Pancreas (tissue), 10 donors: ENCODE results near the gene VENTX. TPM values are rescaled to one million over a fixed set of nuclear protein-coding genes. Genes with fewer than 3 reads are reported as not detected.
A peak's percentile ranks its signal among the peaks of the same experiment; 100 is the strongest.

ENCODE experiments used
- ATAC-seq, 4 donors: fragments of 200-7000 bp; cut with Tn5 transposase; one replicate each; pipeline versions ENCODE4 v1.8.0 to v1.9.1; 2020; ENCODE audit warnings: mild to moderate bottlenecking in 4 of 4, moderate library complexity in 4 of 4
- DNase-seq, 6 donors: peaks; one replicate each; pipeline ENCODE4 v3.0.0-alpha.2; 2020
- FAIRE-seq: peaks from 2 replicates; lab custom pipeline; 2012; peaks lifted over from hg19 to GRCh38; lab: Jason Lieb, UNC
- H3K27ac ChIP-seq, 4 donors: fragments of 200-600 bp; sonication (generic); 1 replicate in 3 of 4; 2 replicates in 1 of 4; pipeline versions ENCODE4 v1.5.0 to v1.8.0; 2020
- H3K27me3 ChIP-seq, 4 donors: fragments of 200-600 bp; one replicate each; pipeline ENCODE4 v1.8.0; 2021
- H3K36me3 ChIP-seq, 3 donors: fragments of 200-600 bp; sonication (generic) in 1 of 3; one replicate each; pipeline versions ENCODE4 v1.5.0 to v1.8.0; 2020 to 2021
- H3K4me1 ChIP-seq, 3 donors: fragments of 200-600 bp; one replicate each; pipeline ENCODE4 v1.8.0; 2021
- H3K4me3 ChIP-seq, 4 donors: fragments of 200-600 bp; sonication (generic) in 2 of 4; one replicate each; pipeline versions ENCODE4 v1.5.0 to v1.8.0; 2020 to 2021
- H3K9me3 ChIP-seq, 4 donors: fragments of 200-600 bp; one replicate each; pipeline ENCODE4 v1.8.0; 2021
- CTCF ChIP-seq, 4 donors: fragments of 200-600 bp; sonication (generic) in 3 of 4; IDR thresholded peaks; one replicate each; pipeline versions ENCODE4 v1.5.0 to v1.8.0; 2021; ENCODE audit warnings: antibody characterized with exemption in 4 of 4
- WGBS, 2 donors: extraction: QIAGEN DNeasy Blood & Tissue Kit; methylation state at CpG; one replicate each; pipeline ENCODE4 v1.1.7; 2013; 5-methylcytosine and 5-hydroxymethylcytosine counted together
- intact Hi-C, 3 donors: fragments of 100-400 bp; cut with DNase I; formaldehyde crosslinking; loops; one replicate each; pipeline versions ENCODE4 v1.11.1 to v1.14.2; 2022
- polyA plus RNA-seq, 2 donors: library from polyadenylated mRNA; stranded (reverse); fragments of 200-250 nt; gene quantifications; one replicate each; pipeline ENCODE4 v1.2.3, GENCODE V29; 2013
- total RNA-seq, 6 donors: library from RNA; stranded (reverse); fragmentation: NEBNext Ultra II Directional in 4 of 6; extraction: Animal tissue kit (Norgen Biotek cat#: 25700) in 4 of 6; gene quantifications; one replicate each; pipeline versions ENCODE4 v1.2.1 to v1.2.4, GENCODE V29; 2021 to 2023
- donor health status: healthy with polysubstance abuse.
- donor health status: DM: no; HTN: no; CAD: no; lungs with moderate emphysema.
- donor health status: DM: no; HTN: no; CAD: no.
- donor health status: control.
- donor health status: control.
- donor health status: Bipolar disorder and iron deficiency.
- donor health status: DM: yes; HTN: yes; CAD: no.
- donor health status: DM: no; HTN: no; CAD: no.
- donor health status: DM: no; HTN: no; CAD: no.
- donor health status: DM: yes; HTN: yes; CAD: no.

The VENTX gene
- total and polyA plus RNA-seq, 8 donors = 0.09 to 1.3 (median 0.46) TPM

DNA sequence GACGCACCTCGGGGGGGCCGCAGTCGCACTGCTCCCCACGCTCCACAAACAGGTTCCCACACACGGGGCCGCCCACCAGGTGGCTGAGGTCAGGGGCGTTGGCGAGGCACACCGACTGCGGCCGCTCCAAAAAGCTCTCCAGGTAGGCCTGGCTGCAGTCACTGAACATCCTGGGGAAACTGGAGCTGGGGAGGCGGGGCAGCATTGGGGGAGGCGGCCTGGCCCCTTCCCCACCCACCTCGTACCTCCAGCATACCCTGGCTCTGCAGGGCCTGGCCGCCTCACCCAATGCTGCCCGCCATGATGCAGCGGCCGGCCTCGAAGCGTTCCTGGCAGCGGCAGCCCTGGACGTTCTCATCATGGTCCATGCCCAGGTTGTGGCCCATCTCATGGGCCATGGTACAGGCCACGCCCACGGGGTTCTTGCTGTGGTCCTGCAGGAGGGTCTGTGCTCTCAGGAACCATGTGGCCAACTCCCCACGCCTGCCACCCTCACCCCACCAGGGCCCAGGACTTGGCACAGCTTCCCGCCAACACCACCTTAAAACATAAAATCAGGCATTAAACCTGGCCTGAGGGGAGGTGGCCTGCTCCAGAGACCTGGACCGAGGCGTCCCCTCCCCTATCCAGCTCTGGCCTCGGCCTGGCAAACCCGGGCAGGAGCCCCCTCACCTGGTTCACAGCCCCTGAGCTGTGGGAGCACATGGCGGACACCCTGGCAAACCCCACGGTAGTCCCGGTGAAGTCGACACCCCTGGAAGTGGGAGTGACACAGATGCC is 34.1 kb downstream of the VENTX start:
- no peak overlapping the region for H3K27ac ChIP-seq
- intact Hi-C loops = no loop called here
- 88 to 90% methylated on average over 33 to 35 of the region's 35 CpGs for WGBS, 2 donors
- H3K4me1 ChIP-seq = no peaks in the 10 kb centered on the region
- no peak for TF ChIP-seq CTCF (IDR thresholded peaks at IDR 0.05)
- H3K36me3 ChIP-seq = peaks cover 0 to 6% (median 0%) of the 10 kb centered on the region in 3 donors
- FAIRE-seq = no peak
- no peak overlapping the region for H3K4me3 ChIP-seq
- no peak for ATAC-seq
- DNase-seq = no peak
- no peaks in the 10 kb centered on the region for H3K9me3 ChIP-seq
- H3K27me3 ChIP-seq = no peaks in the 10 kb centered on the region

- H3K4me3 ChIP-seq = no peak overlapping the region
- no peak for FAIRE-seq
- peaks cover 0 to 6% (median 0%) of the 10 kb centered on the region in 3 donors for H3K36me3 ChIP-seq
- no peak for ATAC-seq
- H3K27ac ChIP-seq = no peak overlapping the region
- intact Hi-C loops = no loop called here
- 90 to 91% methylated on average over 28 to 29 of the region's 29 CpGs for WGBS, 2 donors
- H3K9me3 ChIP-seq = no peaks in the 10 kb centered on the region
- H3K27me3 ChIP-seq = no peaks in the 10 kb centered on the region
- no peak for DNase-seq
- no peak for TF ChIP-seq CTCF (IDR thresholded peaks at IDR 0.05)
- peaks cover 2 to 4% (median 2%) of the 10 kb centered on the region in 3 donors for H3K4me1 ChIP-seq
These were observed 34.8 kb downstream of the VENTX start for GRCh38 chr10:133272301-133272963.

DNA sequence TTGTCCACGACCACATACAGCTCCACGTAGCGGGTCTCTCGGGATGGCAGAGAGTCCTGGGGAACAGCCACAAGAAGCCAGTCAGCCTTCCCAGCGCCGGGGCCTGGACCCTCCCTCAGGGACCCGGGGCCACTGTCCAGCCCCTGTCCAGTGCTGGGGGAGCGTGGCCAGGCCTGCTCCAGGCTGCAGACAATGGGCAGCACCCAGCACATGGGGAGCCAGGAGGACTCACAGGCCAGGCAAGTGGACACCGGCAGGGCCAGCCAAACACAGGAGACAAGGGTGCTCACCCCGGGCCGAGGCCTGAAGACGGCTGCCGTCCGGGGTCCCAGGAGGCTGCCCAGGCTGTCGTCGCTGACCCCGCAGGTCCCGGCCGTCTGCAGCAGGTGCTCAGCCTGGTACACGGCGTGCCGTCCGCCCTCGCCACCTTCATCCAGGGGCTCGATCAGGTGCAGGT is 35.3 kb downstream of the VENTX start:
- Histone ChIP-seq H3K4me1 (peaks cover 8 to 9% (median 8%) of the 10 kb centered on the region in 3 donors), H3K36me3 (peaks cover 0 to 6% (median 0%) of the 10 kb centered on the region in 3 donors), H3K9me3 (no peaks in the 10 kb centered on the region), H3K4me3 (no peak overlapping the region), H3K27ac (no peak overlapping the region), H3K27me3 (no peaks in the 10 kb centered on the region)
- intact Hi-C loops = no loop called here
- FAIRE-seq (no peak), DNase-seq (peak in 1 of 6 donors; percentile 79), ATAC-seq (no peak)
- TF ChIP-seq CTCF (IDR thresholded peaks at IDR 0.05) = no peak
- WGBS, 2 donors = 90 to 94% methylated on average over 25 of the region's 25 CpGs

GRCh38 chr10:133273534-133274143 is 36.0 kb downstream of the VENTX start:
- peaks cover 9 to 16% (median 14%) of the 10 kb centered on the region in 3 donors for H3K4me1 ChIP-seq
- H3K27me3 ChIP-seq = no peaks in the 10 kb centered on the region
- intact Hi-C loops = no loop called here
- peaks cover 0 to 6% (median 0%) of the 10 kb centered on the region in 3 donors for H3K36me3 ChIP-seq
- TF ChIP-seq CTCF (IDR thresholded peaks at IDR 0.05) = no peak
- H3K27ac ChIP-seq = no peak overlapping the region
- WGBS, 2 donors = 91 to 92% methylated on average over 26 to 28 of the region's 28 CpGs
- ATAC-seq (no peak), DNase-seq (peak in 1 of 6 donors; percentile 69), FAIRE-seq (no peak)
- no peaks in the 10 kb centered on the region for H3K9me3 ChIP-seq
- no peak overlapping the region for H3K4me3 ChIP-seq
